HG03280 (cell line): Measurements from ENCODE around the gene SRXN1.

Source experiments
- ATAC-seq: cut with Tn5 transposase; IDR thresholded peaks from one replicate; pipeline ENCODE4 v1.9.1; 2021; ENCODE audit warnings: mild to moderate bottlenecking, moderate library complexity; ENCODE audit not compliant: unreplicated experiment

SRXN1 gene

GRCh38 chr20:609371-609964 is 43.5 kb downstream of the SRXN1 start:
- no peak for ATAC-seq

GRCh38 chr20:608970-609369 is 44.0 kb downstream of the SRXN1 start:
- ATAC-seq: no peak

GRCh38 chr20:607476-607875 is 45.5 kb downstream of the SRXN1 start:
- no peak for ATAC-seq

GRCh38 chr20:605237-605636 is 47.8 kb downstream of the SRXN1 start:
- ATAC-seq: no peak

- no peak for ATAC-seq
These were observed 49.8 kb downstream of the SRXN1 start for GRCh38 chr20:603116-603640.

- no peak for ATAC-seq
These were observed 50.7 kb downstream of the SRXN1 start for GRCh38 chr20:602111-602970.

- no peak for ATAC-seq
These were observed 52.3 kb downstream of the SRXN1 start for GRCh38 chr20:600736-601135.

GRCh38 chr20:600141-600540 is 52.9 kb downstream of the SRXN1 start:
- ATAC-seq: no peak

GRCh38 chr20:598133-598850 is 54.7 kb downstream of the SRXN1 start:
- ATAC-seq: no peak

GRCh38 chr20:597560-597959 is 55.4 kb downstream of the SRXN1 start:
- ATAC-seq: no peak
